NK-92 (cell line): ENCODE data around the gene HYDIN.

Source experiments
- DNase-seq: peaks from one replicate; lab custom pipeline; 2025; ENCODE audit not compliant: unreplicated experiment; lab: John Stamatoyannopoulos, UW

HYDIN gene

DNA sequence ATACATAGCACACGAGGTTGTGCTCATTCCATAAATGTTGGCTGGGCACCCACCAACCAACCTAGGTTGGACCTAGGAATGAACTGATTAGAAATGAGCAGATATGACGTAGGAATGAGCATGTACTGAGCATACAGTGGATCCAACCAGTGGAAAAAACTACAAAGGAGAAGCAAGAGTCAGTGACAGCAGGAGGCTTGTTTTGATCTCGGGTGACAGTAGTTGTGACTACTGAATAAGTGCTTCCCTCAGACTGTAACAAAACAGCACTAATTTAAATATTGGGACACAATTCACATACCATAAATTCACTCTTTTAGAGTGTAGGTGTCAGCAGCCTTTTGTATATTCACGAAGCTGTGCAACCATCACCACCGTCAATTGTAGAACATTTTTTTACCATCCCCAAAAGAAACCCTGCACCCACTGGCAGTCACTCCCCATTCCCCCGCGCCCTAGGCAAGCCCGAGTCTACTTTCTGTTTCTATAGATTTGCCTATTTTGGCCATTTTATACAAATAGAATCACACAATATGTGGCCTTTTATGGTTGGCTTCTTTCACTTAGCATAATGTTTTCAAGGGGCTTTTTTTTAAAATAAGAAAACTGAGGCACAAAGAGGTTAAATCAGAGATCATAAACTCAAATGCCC lies 436.5 kb downstream of the HYDIN start:
- no peak for DNase-seq

DNA sequence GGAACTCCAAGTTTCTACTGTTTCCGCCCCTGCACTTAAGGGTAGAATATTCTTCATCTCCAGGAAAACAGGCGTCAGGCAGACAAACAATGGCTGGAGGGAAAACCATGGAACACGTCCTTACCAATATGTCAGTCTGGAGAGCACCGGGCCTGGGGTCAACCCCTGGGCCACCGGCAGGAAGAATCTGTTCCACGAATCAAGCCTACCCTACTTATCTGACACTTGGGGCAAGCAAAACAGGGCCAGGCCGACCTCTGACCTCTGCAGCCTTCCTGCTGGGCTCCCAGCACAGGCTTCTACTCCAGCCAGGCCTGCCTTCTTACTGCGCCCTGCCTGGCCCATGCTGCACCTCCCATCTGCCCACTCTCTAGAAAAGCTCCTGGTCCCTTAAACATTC lies 439.7 kb downstream of the HYDIN start:
- DNase-seq = no peak

DNA sequence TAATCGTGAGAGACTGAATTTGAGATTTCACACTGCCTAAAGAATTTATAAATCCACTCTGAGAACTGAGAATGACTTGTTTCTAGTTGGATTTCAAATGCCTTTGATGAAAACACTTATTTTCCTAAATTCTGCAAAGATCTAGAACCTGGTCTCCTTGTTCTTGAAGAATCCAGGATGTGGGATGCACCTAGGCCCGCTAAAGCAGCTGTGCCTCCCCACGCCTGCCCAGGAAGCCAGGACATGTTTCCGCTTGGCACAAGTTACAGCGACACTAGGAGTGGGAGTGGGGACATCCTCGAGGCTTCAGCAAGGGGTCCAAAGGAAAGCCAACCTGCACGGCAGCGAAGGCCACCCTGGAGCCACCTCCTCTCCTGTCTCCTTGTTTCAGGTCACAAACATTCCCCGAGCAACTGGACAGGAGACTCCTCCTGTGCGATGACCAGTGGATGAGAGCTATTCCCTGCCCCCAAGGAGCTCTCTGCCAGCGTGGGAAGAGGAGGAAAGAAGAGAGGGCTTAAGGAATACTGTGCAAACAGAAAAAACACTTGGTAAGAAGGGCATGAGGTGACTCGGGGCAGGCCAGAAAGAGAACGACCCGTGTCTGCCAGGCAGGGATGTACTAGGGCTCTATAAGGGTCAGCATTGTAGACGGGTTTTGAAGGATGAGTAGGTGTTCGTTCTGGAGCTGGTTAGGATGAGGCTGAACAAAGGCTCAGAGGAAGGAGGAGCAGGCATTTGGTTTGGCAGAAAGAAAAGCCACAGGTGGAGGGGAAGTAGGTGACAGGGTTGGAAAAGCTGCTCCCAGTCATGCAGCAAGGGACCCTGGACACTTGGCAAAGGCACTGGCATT lies 440.7 kb downstream of the HYDIN start:
- DNase-seq = no peak

DNA sequence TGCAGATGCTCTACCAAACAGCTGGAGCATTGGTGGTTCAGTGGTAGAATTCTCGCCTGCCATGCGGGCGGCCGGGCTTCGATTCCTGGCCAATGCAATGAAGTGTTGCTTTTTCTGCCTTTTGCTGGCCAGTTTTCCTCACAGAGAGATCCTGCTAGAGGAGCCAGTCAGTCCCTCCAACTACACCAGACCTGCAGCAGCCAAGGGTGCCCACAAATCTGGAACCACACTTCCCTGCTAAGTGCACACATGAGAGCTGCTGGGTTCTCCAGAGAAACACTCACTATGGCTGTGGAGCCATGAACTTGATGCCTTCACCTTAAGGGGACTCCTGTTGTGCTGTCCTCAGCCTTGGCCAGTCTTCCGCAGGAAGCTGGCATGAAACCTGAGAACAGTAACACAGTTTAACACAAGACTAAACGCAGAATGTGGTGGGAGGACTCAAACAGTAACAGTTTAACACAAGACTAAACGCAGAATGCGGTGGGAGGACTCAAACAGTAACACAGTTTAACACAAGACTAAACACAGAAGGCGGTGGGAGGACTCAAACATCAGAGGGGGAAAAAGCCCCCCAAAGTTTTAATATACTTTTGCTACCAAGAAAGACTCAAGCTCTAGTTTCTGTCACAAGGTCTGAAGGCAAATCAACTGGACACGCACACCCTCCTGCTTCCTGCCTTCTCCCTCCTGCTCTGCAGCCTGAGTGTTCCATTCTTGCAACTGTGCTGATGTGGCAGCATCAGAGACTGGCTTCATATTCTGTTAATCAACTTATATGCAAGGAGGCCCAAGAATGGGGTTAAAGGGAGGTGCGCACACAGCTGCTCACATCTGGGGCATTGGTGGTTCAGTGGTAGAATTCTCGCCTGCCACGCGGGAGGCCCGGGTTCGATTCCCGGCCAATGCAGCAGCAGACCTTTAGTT lies 441.6 kb downstream of the HYDIN start:
- DNase-seq = no peak

DNA sequence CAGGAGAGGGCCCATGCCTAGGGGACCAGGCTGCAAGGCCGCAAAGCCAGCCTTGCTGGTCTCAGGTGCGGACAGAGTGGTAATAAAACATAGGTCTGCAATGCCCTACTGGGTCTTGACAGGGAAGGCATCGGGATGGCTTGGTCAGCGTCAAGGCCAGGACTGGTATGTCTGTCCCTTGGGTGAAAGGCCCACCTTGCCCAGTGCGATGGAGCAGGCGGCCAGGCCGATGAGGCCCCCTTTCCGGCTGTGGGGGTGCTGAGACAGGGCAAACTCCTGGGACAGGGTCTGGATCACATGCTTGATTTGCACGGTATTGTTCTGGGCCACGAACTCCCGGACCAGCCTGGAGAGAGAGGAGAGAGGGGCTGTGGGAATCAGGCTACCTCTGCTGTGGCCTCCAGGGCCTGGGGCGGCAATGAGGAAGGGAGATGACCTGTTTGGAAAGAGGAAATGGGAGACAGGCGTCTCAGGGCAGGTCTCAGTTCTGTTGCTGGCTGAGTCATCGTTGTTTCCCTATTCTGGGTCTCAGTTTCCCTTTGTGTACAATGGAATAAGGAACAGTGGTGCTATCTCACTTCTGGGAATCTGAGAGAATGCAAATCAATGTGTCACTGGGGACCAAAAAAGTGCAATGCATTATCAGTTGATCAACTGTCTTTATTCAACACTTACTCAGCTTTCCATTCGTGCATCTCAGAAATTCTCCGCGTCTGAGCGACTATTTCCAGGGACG lies 444.3 kb downstream of the HYDIN start:
- DNase-seq = no peak

DNA sequence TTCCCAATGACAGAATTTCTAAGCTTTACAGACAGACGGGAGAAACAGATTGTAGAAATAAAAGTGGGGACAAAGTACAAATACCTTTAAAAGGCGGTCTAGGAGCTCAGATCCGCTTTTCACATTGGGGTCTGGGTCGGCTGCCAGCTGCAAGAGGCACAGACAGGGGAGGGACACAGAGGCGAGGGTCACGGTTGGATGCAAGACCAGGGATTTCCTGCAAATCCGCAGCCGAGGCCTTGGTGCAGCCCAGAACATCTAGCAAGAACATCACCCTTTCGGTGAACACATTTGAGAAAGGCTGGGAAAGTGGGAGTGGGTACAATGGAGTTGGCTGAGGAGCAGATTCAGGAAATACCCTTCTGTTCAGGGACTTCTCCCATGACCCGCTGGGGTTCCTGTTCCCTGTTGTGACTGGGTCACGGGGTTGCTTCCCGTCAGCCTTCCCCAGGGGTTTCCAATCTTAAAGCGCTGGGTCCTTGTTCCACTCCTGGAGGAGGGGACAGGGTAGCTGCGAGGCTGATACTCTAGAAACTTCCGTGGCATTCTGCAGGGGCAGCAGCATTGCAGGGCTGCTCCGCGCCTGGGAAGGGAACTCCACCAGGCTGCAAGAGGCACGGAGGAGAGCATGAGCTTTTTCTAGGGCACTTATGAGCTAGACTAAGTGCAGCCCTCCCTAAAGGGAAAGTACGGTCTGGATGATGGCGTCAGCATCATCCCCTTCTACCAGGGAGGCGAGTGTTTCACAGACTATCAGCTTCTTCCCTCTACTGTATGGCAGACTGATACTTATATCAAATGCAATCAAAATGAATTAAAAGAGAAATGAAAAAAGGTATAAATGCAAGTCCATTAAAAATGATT lies 445.6 kb downstream of the HYDIN start:
- no peak for DNase-seq

DNA sequence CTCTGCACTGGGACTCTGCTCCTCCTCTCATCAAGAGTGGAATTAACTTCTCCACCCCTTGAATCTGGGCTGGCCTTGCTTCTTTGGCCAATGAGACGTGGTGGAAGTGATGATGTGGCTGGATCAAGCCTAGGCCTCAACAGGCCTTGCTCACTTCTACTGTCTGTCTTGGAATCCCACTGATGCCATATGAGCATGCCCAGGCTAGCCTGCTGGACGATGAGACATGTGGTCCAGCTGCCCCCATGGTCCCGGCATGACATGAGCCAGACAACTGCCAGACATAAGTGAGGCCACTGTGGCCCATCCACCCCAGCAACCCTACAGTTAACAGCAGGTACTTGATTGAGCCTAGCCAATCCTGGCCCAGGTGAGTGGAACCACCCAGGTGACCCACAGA lies 448.3 kb downstream of the HYDIN start:
- no peak for DNase-seq

DNA sequence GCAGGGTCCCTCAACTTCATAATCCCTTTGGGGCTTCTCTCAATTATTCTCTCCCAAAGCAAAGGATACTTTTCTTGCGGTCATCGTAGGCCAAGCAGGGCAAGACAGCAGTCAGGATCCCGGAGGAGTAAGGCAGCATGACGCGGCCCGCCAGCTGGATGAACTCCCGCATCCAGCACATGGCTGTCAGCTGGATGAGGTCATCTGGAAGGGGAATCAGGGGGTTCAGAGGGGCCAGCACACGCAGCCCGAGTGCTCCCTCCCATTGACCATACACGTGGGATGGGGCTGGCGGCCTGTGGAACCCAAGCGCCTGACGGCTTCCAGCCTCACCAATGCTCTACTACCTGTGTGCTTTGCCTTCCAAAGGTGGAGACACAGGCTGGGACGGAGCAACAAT lies 448.7 kb downstream of the HYDIN start:
- no peak for DNase-seq

DNA sequence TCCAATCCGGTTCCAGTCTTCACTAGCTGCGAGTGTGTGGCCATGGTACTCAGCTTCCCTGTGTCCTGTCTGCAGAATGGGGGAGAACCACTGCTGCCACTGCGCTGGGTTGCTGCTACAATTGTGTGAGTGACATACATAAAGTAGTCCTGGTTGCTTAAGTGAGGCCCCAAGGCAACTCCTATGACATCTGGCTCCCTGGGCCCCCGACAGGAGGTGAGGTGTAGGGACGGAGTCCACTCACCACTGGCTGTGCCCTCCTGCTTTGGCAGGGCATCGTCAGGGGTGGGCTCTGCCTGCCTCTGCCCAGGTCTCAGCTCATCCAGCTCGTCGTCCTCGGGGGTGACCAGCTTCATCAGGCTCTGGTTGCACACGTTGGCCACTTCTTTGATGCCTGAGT lies 450.0 kb downstream of the HYDIN start:
- DNase-seq = no peak

DNA sequence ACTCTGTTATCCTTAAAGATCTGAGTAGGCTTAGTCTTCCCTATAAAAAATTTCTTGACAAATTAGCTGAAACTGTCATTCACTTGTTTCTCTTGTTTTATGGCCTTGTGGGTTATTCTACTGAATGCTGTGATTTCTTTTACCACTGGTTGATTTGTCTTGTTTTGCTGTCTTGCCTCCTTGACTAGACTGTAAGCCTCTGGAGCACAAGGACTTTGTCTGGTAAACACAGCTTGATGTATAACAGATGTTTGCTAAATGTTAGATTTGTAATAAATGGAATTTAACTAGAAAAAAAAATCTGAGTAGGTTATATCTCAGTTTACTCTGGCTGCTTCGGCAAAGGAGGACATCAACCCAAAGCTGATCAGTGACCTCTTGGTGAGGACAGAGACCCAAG lies 451.2 kb downstream of the HYDIN start:
- no peak for DNase-seq

DNA sequence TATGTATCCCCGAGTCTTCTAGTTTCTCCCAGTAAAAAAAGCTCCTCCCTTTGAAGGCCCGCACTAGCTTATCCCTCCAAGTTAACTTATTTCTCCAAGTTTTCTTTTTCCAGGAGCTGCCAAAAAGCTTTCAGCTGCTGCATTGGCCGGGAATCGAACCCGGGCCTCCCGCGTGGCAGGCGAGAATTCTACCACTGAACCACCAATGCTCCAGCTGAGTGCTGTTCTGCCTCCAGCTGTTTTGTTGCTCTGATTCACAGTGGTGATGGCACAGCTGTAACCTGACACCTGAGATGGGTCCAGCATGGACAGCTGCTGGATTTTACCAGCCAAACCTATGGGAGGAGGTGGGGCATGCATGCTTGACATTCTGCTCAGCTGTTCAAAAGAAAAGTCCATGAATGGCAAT lies 451.6 kb downstream of the HYDIN start:
- no peak for DNase-seq

DNA sequence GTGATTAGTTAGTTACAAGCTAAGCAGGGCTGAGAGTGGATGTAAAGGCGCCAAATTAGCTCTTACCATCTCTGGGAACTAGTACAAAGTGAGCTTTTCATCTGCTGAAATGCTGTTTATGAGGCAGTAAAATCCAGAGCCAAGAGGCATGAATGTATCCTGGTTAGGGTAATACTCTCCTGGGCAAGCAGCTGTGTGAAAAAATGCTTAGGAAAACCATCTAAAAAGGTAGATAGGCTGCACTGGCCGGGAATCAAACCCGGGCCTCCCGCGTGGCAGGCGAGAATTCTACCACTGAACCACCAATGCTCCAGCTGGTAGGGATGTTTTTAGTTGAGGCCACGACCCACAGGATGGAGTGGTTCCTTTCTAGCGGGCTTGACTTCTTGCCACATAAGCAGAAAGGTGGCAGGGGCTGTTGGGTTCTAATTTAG lies 452.5 kb downstream of the HYDIN start:
- no peak for DNase-seq

DNA sequence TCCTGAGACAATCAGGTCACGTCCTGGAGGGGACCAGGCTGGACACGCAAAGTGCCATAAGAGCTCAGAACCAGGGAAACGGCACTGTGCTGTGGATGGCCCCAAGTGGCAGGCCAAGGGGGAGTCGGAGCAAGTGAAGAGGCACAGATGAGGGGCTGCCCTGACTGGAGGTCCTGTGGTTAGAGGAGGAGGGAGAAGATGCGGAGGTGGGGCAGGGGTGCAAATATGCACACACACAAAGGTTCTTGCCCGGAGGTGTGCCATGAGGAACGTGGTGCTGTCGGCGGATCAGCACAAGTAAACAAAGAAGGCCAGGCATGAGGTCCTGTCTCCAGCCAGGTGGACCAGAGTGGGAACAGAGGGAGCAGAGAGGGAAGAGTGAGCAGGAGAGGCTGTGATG lies 453.0 kb downstream of the HYDIN start:
- DNase-seq = no peak

DNA sequence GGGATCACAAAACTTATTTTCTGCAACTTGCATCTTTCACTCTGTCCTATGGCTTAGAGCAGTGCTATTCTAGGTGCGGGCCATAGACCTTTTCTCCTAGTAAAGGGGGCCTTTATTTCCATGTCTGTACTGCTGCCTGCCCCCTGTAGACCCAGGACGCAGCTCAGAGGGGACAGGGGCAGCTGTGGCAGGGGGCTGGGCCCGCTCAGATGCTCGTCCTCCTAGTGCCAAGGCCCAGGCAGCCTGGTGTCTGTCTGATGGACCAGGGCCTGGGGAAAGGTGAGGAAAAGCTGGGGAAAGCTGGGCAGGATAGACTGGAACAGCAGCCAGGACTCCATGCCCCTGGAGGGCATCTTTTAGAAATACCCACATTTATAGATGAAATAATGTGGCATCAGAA lies 455.1 kb downstream of the HYDIN start:
- DNase-seq = no peak

DNA sequence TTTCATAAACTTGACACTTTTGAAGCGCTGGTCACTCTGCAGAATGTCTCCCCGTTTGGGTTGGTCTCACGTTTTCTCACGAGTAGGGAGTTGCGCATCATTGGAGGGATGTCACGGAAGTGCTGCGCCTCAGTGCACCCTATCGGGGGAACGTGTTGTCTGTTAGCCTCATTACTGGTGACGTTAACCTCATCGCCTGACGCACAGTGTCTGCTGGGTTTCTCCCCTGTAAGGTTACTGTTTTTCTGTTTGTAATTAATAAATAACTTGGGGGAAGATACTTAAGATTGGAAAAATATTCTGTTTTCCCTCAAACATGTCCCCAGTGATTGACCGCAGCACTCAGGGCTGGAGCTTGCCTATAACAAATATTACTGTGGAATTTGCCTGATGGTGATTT lies 456.3 kb downstream of the HYDIN start:
- no peak for DNase-seq

DNA sequence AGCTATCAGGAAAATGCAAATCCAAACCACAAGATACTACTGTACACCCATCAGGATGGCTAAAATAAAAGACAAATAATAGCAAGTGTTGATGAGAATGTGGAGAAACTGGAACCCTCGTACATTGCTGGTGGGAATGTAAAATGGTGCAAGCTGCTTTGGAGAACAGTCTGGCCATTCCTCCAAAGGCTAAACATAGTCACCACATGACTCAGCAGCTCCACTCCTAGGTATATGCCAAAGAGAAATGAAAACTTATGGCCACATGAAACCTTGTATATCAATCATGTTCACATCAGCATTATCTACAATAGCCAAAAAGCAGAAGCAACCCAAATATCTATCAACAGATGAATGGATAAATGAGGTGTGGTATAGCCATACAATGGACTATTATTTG lies 458.0 kb downstream of the HYDIN start:
- DNase-seq = no peak

DNA sequence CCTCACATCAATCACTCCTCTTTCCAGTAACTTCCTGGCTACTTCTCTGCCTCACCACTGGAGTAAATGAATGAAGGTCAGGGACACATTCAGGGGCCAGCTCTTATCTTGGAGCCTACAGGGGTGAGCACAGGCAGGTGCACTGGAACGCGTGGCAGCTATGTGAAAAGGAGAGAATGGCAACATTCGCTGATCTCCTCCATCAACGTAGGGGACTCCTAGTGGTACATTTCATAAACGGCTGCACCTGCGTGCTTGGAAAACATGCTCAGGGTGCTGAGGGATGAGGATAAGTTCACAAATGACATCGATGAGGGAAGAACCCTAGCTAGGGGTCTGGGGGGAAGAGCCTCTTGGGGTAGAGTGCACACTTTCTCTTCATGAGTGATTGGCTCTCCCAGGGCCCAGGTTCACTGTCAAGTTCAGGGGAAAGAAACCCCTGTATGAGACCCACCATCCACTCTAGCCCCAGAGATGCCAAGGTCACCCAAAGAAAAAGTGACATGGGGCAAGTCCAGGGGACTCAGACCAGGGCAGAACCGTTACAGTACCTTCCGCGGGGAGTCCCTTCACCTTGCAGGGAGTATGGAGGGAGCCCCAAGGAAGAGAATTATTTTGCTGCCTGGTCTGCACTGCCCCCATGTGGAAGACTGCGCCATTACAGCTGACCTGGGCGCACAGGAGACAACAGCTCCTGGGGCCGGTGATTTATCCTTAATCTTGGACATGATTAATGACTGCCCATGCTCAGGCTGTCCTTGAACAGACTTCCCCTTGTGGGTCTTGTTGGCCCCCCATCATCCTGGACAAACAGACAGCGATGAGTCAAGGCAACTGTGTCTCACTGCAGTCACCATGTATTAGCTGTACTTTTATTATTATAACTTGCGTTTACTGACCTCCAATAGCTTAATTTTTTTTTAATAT lies 459.6 kb downstream of the HYDIN start:
- no peak for DNase-seq

DNA sequence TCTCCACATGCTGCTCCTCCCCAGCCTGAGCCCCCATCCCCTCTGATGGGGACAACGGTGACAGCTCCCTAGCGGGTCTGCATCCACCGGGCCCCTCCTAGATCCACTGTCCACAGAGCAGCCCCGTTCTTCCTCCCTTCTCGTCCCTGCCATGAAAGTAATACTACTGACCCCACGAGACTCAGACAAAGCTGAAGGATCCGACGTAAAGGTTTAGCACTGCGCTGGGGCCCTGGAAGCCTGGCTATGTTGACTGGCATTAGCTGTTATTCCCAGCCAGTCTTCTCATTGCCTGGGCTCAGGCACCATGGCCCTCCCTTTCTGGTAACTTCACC lies 460.3 kb downstream of the HYDIN start:
- DNase-seq = no peak

DNA sequence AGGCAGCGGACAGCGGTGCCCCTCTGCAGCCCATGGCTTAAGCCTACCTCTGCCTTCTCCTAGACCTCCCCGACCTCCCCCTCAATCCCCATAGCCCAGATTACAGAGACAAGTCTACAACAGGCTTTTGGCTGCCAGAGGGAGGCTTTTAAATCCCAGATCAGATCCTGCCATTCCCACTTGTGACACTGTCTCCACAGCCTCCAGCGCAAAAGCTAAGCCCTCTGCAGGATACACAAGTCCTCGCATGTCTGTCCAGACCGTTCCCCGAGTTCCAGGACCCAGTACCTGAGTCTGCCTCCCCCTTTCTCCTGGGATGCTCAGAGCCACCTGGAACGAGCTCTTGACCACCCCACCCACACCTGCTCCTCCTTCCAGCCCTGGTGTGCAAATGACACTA lies 460.8 kb downstream of the HYDIN start:
- no peak for DNase-seq
